ENCODE results near the gene IGF1R. TPM values are rescaled to one million over a fixed set of nuclear protein-coding genes. Genes with fewer than 3 reads are reported as not detected.
A peak's percentile ranks its signal among the peaks of the same experiment; 100 is the strongest.

IGF1R gene
- total and polyA plus RNA-seq, 2 of the 13 experiments (the other 11 are each of a cell fraction or from before 2014, with no cell fraction given), result 15.9 to 18.4 TPM

- TF ChIP-seq THRA (CRISPR knock-in tag; IDR thresholded peaks at IDR 0.05; ENCODE audit: borderline replicate concordance) (peak; percentile 81; the same call in 1 of the 2 replicates), ZNF850 (CRISPR knock-in tag; conservative IDR thresholded peaks at IDR 0.05) (no peak), FOXM1 (CRISPR knock-in tag; IDR thresholded peaks at IDR 0.05) (no peak), HOXD1 (CRISPR knock-in tag; IDR thresholded peaks at IDR 0.05) (peak; percentile 64; the same call in 1 of the 2 replicates), ELF4 (CRISPR knock-in tag; IDR thresholded peaks at IDR 0.05; ENCODE audit: borderline replicate concordance) (no peak), TBX3 (IDR thresholded peaks at IDR 0.05; ENCODE audit: borderline replicate concordance) (peak; percentile 57; the same call in 1 of the 2 replicates), TAF15 (IDR thresholded peaks at IDR 0.05; ENCODE audit: low read depth, low read length, poor library complexity, severe bottlenecking) (no peak), EED (CRISPR knock-in tag; IDR thresholded peaks at IDR 0.05) (no peak), DPF2 (CRISPR knock-in tag; IDR thresholded peaks at IDR 0.05; ENCODE audit: borderline replicate concordance, low read depth) (peak; percentile 81), IKZF5 (CRISPR knock-in tag; IDR thresholded peaks at IDR 0.05) (peak; percentile 88), POLR2AphosphoS5 (IDR thresholded peaks at IDR 0.05; ENCODE audit: low read depth, low read length) (no peak), MAFF (IDR thresholded peaks at IDR 0.05; ENCODE audit: low read depth, low read length) (no peak), TCF7L2 (IDR thresholded peaks at IDR 0.05; ENCODE audit: low read depth, low read length) (no peak), ZNF17 (CRISPR knock-in tag; IDR thresholded peaks at IDR 0.05) (no peak), ZFYVE20 (CRISPR knock-in tag; IDR thresholded peaks at IDR 0.05; ENCODE audit: borderline replicate concordance, low read depth) (no peak), ARID4A (CRISPR knock-in tag; IDR thresholded peaks at IDR 0.05; ENCODE audit: borderline replicate concordance) (peak; percentile 61; the same call in 1 of the 2 replicates), RXRB (CRISPR knock-in tag; IDR thresholded peaks at IDR 0.05; ENCODE audit: borderline replicate concordance) (peak; percentile 88), HOXA7 (CRISPR knock-in tag; IDR thresholded peaks at IDR 0.05) (no peak), ZNF496 (CRISPR knock-in tag; IDR thresholded peaks at IDR 0.05; ENCODE audit: insufficient replicate concordance) (no peak), BHLHE40 (IDR thresholded peaks at IDR 0.05; ENCODE audit: low read length) (peak; percentile 98), ZNF713 (CRISPR knock-in tag; IDR thresholded peaks at IDR 0.05) (no peak), ZNF431 (CRISPR knock-in tag; IDR thresholded peaks at IDR 0.05; ENCODE audit: borderline replicate concordance, low read depth) (no peak)
- TF ChIP-seq, protein P1, sequence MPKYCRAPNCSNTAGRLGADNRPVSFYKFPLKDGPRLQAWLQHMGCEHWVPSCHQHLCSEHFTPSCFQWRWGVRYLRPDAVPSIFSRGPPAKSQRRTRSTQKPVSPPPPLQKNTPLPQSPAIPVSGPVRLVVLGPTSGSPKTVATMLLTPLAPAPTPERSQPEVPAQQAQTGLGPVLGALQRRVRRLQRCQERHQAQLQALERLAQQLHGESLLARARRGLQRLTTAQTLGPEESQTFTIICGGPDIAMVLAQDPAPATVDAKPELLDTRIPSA (CRISPR knock-in tag; IDR thresholded peaks at IDR 0.05; ENCODE audit: borderline replicate concordance), result no peak
Measured at GRCh38 chr15:98812716-98813446, 164.5 kb downstream of the IGF1R start (continued).
